Stimulated activated CD4-positive, alpha-beta T cell treated with anti-CD3 and anti-CD28 coated beads, Interleukin-15, amount 100 ng/mL, for 24 hours (primary cell): ENCODE measurements around the gene SCGB2A2.

Experiments
- DNase-seq: peaks from one replicate; pipeline ENCODE4 v3.0.0-alpha.2; 2020

Gene SCGB2A2

DNA sequence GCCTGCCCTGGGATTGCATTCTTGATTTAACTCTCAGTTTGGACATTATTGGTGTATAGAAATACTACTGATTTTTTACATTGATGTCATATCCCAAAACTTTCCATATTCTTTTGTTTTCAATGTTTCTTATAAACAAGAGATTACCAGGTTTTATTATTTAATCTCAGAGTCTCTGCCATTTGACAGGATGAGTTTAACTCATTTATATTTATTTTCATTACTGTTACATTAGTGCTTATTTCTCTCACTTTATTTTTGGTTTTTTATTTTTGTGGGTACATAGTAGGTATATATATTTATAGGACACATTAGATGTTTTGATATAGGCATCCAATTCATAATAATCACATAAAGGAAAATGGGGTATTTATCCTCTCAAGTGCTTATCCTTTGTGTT, 38.0 kb downstream of the SCGB2A2 start:
- DNase-seq: no peak

DNA sequence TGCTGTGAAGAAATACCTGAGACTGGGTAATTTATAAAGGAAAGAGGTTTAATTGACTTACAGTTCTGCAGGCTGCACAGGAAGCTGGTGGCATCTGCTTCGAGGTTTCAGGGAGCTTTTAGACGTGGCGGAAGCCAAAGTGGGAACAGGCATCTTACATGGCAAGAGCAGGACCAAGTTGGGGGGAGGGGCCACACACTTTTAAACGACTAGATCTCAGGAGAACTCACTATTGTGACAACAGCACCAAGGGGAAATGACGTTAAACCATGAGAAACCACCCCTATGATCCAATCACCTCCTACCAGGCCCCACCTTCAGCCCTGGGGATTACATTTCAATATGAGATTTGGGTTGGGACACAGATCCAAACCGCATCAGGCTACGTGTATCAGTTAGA, 40.0 kb downstream of the SCGB2A2 start:
- no peak for DNase-seq

DNA sequence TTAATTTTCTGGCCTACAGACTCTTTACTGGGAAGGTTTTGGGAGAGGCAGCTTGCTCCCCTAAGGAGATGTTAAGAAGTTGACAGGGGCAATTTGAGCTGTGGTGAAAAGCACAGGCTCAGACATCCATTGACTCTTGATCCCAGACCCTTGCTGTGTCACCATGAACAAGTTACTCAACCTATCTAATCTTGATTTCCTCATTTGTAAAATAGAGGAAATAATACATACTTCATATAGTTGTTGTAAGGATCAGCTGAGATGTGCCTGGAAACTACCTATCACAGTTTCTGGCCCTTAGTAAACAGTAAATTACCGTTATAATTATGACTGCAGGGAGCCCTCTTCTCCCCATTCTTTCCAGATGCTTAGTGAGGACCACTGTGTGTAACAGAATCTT, 45.5 kb downstream of the SCGB2A2 start:
- DNase-seq: no peak

DNA sequence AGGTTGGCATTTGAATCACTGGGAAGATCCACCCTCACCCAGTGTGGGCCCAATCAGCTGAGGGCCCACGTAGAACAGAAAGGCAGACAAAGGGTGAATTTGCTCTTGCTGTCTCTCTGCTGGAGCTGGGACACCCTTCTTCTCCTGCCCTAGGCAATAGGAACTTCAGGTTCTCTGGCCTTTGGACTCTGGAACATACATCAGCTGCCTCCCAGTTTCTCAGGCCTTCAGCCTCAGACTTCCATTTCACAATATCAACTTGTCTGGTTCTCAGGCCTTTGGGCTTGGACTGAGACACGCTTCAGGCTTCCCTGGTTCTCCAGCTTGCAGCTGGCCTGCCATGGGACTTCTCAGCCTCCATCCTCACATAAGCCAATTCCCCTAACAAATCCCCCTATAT, 52.6 kb downstream of the SCGB2A2 start:
- no peak for DNase-seq
